Aortic smooth muscle cell (primary cell): ENCODE data around the gene REEP6. TPM values are rescaled to one million over a fixed set of nuclear protein-coding genes. Genes with fewer than 3 reads are reported as not detected.

Source experiments
- total RNA-seq: library from RNA; depleted of rRNA; stranded (reverse); fragments of >200 nt; gene quantifications from 2 replicates; pipeline ENCODE4 v1.2.3, GENCODE V29; 2014

Gene REEP6
- total RNA-seq, result 0.92 and 1.8 TPM in 2 replicates

GRCh38 chr19:1491114-1491848 is at the start of gene REEP6:
REEP6 (plus strand) TSS chr19:1491181; CDS start chr19:1491270, 89 bp downstream.

GRCh38 chr19:1449467-1450442 is 41.2 kb upstream of the REEP6 start, which contains the start of gene APC2:
APC2 (plus strand) TSS chr19:1450121; CDS start chr19:1453002, 2,881 bp downstream.

GRCh38 chr19:1478934-1479707 is 11.9 kb upstream of the REEP6 start, which contains the start of gene C19orf25:
C19orf25 (minus strand) TSS chr19:1479215; CDS start chr19:1478903, 312 bp downstream.

GRCh38 chr19:1490311-1491113 is 469 bp upstream of the REEP6 start, which contains the start of gene PCSK4:
PCSK4 (minus strand) TSS chr19:1490350; CDS start chr19:1490346, 4 bp downstream.

GRCh38 chr19:1512671-1513498 is 21.9 kb downstream of the REEP6 start, which contains the start of gene ADAMTSL5:
ADAMTSL5 (minus strand) TSS chr19:1513019; CDS start chr19:1510943, 2,076 bp downstream.

GRCh38 chr19:1523412-1524286 is 32.7 kb downstream of the REEP6 start, which contains the start of gene PLK5:
PLK5 (plus strand) TSS chr19:1524077; CDS start chr19:1526997, 2,920 bp downstream.

Other genes with a start within 250 kb of the REEP6 start
- 40.4 and 41.0 TPM in 2 replicates for gene ATP5F1D, start 249.4 kb upstream of the REEP6 start, total RNA-seq
- 22.5 and 26.9 TPM in 2 replicates for gene MIDN, start 242.6 kb upstream of the REEP6 start, total RNA-seq
- gene CIRBP, start 221.8 kb upstream of the REEP6 start, total RNA-seq, result 332 and 349 TPM in 2 replicates
- 18.6 and 19.3 TPM in 2 replicates for gene FAM174C, start 215.7 kb upstream of the REEP6 start, total RNA-seq
- not detected in 2 replicates for gene EFNA2, start 205.3 kb upstream of the REEP6 start, total RNA-seq
- 51.2 and 51.9 TPM in 2 replicates for gene NDUFS7, start 107.3 kb upstream of the REEP6 start, total RNA-seq
- 34.0 and 36.7 TPM in 2 replicates for gene GAMT, start 89.6 kb upstream of the REEP6 start, total RNA-seq
- gene DAZAP1, start 83.6 kb upstream of the REEP6 start, total RNA-seq, result 45.9 and 53.8 TPM in 2 replicates
- gene RPS15, start 52.8 kb upstream of the REEP6 start, total RNA-seq, result 434 and 444 TPM in 2 replicates
- gene APC2, start 41.1 kb upstream of the REEP6 start, total RNA-seq, result 0.13 and 0.19 TPM in 2 replicates
- 21.8 and 21.9 TPM in 2 replicates for gene C19orf25, start 12.0 kb upstream of the REEP6 start, total RNA-seq
- 0.53 and 1.1 TPM in 2 replicates for gene PCSK4, start 831 bp upstream of the REEP6 start, total RNA-seq
- gene ADAMTSL5, start 21.8 kb downstream of the REEP6 start, total RNA-seq, result 3.0 and 3.7 TPM in 2 replicates
- gene PLK5, start 32.9 kb downstream of the REEP6 start, total RNA-seq, result not detected in 2 replicates
- 23.3 and 28.5 TPM in 2 replicates for gene MEX3D, start 77.1 kb downstream of the REEP6 start, total RNA-seq
- 70.9 and 85.6 TPM in 2 replicates for gene MBD3, start 101.7 kb downstream of the REEP6 start, total RNA-seq
- 72.1 and 122 TPM in 2 replicates for gene UQCR11, start 114.3 kb downstream of the REEP6 start, total RNA-seq
- 34.3 and 41.2 TPM in 2 replicates for gene TCF3, start 161.4 kb downstream of the REEP6 start, total RNA-seq